IgD-negative memory B cell (primary cell): Measurements from ENCODE around the gene CD247. TPM values are rescaled to one million over a fixed set of nuclear protein-coding genes. Genes with fewer than 3 reads are reported as not detected.

Experiments used
- H3K27ac Mint-ChIP-seq, 3 donors: one replicate each; pipeline ENCODE4 v1.8.0; 2020 to 2022; ENCODE audit warnings: mild to moderate bottlenecking in 3 of 3, mixed read lengths in 3 of 3, moderate library complexity in 1 of 3
- H3K27me3 Mint-ChIP-seq: one replicate; pipeline ENCODE4 v1.8.0; 2021; ENCODE audit warnings: mixed read lengths
- H3K36me3 Mint-ChIP-seq: one replicate; pipeline ENCODE4 v1.8.0; 2020; ENCODE audit warnings: mild to moderate bottlenecking, mixed read lengths
- H3K4me1 Mint-ChIP-seq, 3 donors: one replicate each; pipeline ENCODE4 v1.8.0; 2020 to 2022; ENCODE audit warnings: mixed read lengths in 3 of 3, mild to moderate bottlenecking in 1 of 3
- H3K4me3 Mint-ChIP-seq, 4 donors: one replicate each; pipeline ENCODE4 v1.8.0; 2020 to 2022; ENCODE audit warnings: mild to moderate bottlenecking in 4 of 4, mixed read lengths in 4 of 4, moderate library complexity in 3 of 4
- H3K9me3 Mint-ChIP-seq, 3 donors: one replicate each; pipeline ENCODE4 v1.8.0; 2020 to 2021; ENCODE audit warnings: mixed read lengths in 3 of 3, mild to moderate bottlenecking in 1 of 3
- polyA plus RNA-seq: library from polyadenylated mRNA; unstranded; fragments of 300-500 nt; fragmentation: Illumina TruSeq; gene quantifications from one replicate; pipeline ENCODE4 v1.2.3, GENCODE V29; 2021

The CD247 gene
- polyA plus RNA-seq, 1 donor from 2014 or later: 63.3 TPM

DNA sequence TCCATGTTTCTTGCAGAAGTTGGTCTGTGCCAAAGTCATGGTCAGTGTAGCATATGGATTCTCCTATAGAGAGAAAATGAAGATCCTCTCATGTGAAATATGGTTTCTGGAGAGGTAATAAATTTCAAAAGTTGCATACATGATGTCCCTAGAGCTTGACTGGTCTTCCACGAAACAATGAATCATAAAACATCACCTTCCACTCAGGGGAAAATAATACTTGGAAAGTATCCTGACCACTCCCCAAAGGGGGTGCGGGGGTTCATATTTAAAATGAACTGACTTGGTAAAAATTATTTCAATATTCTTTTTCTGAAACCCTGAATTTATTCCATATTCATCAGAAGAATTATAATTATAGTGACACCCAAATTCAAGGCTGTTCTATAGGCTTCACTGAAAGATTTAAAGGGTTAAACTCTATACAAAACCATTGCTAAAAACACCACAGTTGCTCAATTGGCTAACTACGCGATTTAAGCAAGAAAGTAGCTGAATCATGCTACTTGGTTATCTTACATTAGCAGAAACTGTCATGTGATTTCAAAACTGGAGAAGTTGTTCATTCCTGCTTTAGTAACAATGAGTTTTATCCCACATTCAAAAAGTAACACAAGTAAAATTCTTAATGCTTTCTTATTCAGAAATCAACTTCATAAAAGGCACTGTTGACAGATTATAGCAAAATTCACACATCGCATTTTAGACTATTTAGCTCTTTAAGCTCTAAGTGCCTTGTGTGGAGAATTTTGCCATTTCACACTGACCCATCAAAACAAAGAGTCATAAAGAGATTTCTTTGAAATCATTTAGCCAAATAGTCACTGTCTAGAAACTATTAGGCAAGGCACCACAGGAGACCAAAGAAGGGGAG, 30.0 kb upstream of the CD247 start:
- H3K9me3 Mint-ChIP-seq: no peaks in the 10 kb centered on the region
- H3K4me3 Mint-ChIP-seq: peak overlapping the region in 1 of 4 donors; percentile 11
- no peak overlapping the region for H3K27ac Mint-ChIP-seq
- H3K27me3 Mint-ChIP-seq: no peaks in the 10 kb centered on the region
- H3K4me1 Mint-ChIP-seq: peaks cover 0 to 9% (median 2%) of the 10 kb centered on the region in 3 donors
- peaks cover 5% of the 10 kb centered on the region for H3K36me3 Mint-ChIP-seq

DNA sequence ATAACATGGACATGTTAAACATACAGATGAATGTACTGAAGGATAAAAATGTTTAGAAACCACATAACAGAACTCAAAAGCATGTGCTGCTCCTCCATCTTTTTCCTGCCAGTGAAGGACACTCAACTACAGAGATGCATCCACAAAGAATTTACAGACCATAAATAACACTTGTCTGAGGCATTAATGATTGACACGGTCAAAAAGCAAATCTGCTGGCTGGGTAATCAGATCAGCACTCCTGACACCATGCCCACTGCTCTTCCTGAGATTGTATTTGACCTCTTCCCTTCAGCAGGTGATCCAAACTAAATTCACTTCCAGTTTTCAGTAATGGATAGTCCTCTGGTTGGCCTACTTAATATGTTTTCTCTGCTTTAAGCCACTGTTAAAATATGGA, 28.6 kb upstream of the CD247 start:
- Mint-ChIP-seq H3K27ac (no peak overlapping the region), H3K4me3 (no peak overlapping the region), H3K27me3 (no peaks in the 10 kb centered on the region), H3K4me1 (peaks cover 0 to 5% (median 2%) of the 10 kb centered on the region in 3 donors), H3K36me3 (peaks cover 5% of the 10 kb centered on the region), H3K9me3 (no peaks in the 10 kb centered on the region)

DNA sequence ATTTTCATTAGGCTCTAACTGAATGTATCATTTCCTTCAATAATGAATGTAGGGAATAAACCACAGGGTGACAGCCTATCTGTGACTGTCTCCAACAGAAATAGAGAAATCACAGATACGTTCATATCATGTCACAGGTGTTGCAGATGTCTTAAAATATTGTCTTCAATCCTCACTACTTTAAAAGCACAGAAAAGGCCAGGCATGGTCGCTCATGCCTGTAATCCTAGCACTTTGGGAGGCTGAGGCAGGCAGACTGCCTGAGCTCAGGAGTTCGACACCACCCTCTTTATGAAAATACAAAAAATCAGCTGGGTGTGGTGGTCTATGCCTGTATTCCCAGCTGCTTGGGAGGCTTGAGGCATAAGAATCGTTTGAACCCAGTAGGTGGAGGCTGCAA, 27.0 kb upstream of the CD247 start:
- H3K4me1 Mint-ChIP-seq: peaks cover 4 to 5% (median 4%) of the 10 kb centered on the region in 3 donors
- peak overlapping the region in 1 of 3 donors; percentile 21 for H3K27ac Mint-ChIP-seq
- no peaks in the 10 kb centered on the region for H3K9me3 Mint-ChIP-seq
- no peak overlapping the region for H3K4me3 Mint-ChIP-seq
- H3K36me3 Mint-ChIP-seq: peaks cover 7% of the 10 kb centered on the region
- H3K27me3 Mint-ChIP-seq: no peaks in the 10 kb centered on the region

DNA sequence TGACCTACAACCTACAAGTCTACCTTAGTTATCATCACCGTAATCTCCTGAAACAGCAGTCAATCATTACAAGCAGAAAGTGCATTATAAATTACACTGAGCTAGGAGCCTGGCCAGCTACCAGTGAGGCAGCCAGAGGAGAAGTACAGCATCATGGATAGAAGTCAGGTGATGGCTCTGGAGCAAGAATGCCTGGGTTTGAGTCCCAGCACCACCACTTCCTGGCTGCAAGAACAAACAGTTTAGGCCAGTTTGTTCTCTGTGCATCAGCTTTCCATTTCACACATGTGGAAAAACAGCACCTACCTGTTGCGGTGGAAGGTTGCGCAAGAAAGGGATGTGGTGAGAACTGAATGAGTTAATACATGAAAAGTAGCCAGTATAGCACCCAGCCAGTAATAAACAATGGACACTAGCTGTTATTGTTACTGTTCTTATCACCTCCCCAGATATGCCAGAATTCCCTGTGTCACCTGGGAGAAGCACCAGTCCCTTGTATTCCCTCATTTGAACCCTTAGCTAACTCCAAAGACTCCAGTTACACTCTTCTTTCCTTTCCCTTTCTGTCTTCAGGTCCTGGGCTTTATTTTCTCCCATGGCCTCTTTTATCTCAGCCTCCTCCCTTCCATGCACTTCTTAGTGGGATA, 26.2 kb upstream of the CD247 start:
- H3K36me3 Mint-ChIP-seq: peaks cover 7% of the 10 kb centered on the region

DNA sequence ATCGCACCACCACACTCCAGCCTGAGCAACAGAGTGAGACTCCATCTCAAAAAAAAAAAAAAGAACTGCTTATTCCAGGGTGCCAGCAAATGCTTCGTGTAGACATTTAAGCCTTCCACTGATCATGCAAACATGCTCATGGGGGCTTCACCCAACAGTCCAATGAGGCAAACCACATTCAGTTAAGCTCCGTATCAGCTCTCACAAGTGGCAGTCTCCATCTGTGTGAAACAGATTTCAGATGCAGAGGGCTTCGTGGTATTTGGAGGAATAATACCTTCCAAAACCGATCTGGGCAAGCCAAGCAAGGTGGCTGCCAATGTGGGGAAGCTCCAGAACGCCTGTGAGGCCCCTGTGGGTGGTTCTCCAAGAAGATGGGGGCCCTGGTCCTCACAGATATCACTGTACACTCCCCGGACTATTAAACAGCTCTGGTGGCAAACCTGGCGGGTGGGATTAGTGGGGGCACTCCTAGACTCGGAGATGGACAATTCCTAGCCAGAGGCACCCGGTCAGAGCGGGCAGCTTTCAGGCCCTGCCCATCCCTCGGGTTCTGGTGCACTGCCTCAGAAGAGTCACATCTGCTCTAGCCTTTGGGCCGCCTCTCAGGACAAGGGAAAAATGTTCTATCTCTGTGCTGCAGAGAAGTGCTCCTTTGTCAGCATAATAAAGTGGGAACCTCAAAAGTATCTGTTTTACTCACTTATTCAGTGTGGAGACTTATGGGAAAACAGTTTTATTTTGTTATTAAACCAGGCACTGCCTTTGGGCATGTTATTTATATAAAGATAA, 25.1 kb upstream of the CD247 start:
- Mint-ChIP-seq H3K27me3 (no peaks in the 10 kb centered on the region), H3K4me1 (peaks cover 13 to 18% (median 15%) of the 10 kb centered on the region in 3 donors), H3K4me3 (no peak overlapping the region), H3K9me3 (no peaks in the 10 kb centered on the region), H3K27ac (no peak overlapping the region), H3K36me3 (peaks cover 7% of the 10 kb centered on the region)

More for the DNA sequence above, 26.2 kb upstream of the CD247 start:
- no peaks in the 10 kb centered on the region for H3K9me3 Mint-ChIP-seq
- no peak overlapping the region for H3K27ac Mint-ChIP-seq
- H3K4me3 Mint-ChIP-seq: no peak overlapping the region
- H3K4me1 Mint-ChIP-seq: peaks cover 6 to 8% (median 8%) of the 10 kb centered on the region in 3 donors
- H3K27me3 Mint-ChIP-seq: no peaks in the 10 kb centered on the region

DNA sequence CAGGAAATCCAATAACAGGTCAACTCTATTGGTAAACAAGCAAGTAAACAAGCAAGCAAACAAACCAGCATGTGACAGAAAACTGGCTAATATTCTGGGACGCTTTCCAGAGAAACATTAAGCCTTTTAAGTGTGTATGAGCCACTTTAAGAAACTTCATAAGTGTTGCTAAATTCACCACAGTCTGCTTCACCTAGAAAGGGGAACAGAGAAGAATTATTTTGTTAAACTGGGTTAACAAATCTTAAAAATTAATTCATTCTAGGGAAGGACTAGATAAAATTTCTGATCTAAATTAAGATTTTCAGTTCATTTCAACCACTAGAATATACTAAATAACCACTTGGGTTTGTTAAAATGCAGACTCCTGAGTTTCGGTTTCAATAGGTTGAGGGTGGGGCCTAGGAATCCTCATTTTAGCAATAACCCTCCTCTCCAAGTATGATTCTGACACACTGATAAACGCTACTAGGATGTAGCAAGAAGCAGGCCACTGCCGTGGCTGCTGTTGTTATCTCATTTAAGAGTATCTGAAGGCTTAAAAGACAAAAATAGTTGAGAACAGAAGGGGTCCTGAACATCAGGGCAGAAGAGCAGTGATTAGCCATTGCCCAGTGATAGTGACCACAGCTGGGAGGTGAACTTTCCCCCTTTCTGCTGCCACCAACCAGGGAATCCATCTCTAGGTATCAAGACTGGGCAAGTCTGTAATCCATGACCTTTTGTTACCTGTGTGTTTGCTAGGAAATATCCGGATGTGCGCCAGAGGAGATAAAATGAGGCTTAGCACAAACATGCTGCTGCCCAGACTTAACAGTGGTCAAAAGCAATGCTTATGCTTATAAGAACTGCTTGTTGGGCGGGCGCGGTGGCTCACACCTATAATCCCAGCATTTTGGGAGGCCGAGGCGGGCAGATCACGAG, 24.0 kb upstream of the CD247 start:
- H3K9me3 Mint-ChIP-seq: no peaks in the 10 kb centered on the region
- H3K27me3 Mint-ChIP-seq: no peaks in the 10 kb centered on the region
- peaks cover 13 to 18% (median 15%) of the 10 kb centered on the region in 3 donors for H3K4me1 Mint-ChIP-seq
- H3K36me3 Mint-ChIP-seq: peaks cover 7% of the 10 kb centered on the region
- H3K27ac Mint-ChIP-seq: no peak overlapping the region
- no peak overlapping the region for H3K4me3 Mint-ChIP-seq

DNA sequence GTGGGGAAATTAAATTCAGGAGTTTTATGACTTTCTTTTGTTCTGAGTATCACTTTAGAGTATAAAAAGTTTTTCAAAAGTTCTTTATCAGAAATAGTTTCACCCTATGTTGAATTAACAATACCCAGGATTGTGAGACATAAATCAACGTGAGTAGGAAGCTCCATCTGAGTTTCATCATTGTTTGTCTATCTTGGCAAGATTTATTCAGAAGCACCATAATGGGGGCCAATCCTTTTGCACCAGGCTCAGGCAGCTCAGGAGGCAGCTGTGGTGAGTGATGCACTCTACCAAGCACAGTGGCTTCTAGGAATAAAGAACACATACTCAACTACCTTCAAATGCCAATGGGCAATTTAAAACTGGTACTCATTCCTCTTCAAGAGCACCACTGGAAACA, 23.3 kb upstream of the CD247 start:
- Mint-ChIP-seq H3K4me3 (no peak overlapping the region), H3K27ac (no peak overlapping the region), H3K36me3 (peaks cover 7% of the 10 kb centered on the region), H3K4me1 (peaks cover 13 to 18% (median 13%) of the 10 kb centered on the region in 3 donors), H3K9me3 (no peaks in the 10 kb centered on the region), H3K27me3 (no peaks in the 10 kb centered on the region)

DNA sequence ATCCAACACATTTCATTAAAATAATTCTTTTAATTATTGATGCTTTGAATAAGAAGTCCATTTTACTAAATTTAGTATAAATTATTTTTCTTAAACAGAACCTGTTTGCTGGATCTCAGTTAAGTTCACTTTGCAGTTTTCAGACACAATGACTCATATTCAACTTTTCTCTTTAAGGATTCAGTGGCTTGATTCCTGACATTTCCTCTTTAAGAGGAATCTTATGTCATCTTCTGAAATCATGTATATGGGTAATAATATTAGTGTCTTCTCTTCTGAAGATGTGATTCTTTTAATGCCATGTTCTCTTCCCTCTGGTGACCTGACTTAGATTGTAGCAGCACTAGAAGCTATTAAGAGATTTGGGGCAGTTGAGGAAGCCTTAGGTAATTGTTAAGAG, 22.7 kb upstream of the CD247 start:
- peaks cover 7% of the 10 kb centered on the region for H3K36me3 Mint-ChIP-seq
- no peak overlapping the region for H3K27ac Mint-ChIP-seq
- H3K4me3 Mint-ChIP-seq: no peak overlapping the region
- H3K9me3 Mint-ChIP-seq: no peaks in the 10 kb centered on the region
- H3K4me1 Mint-ChIP-seq: peaks cover 13 to 18% (median 13%) of the 10 kb centered on the region in 3 donors
- H3K27me3 Mint-ChIP-seq: no peaks in the 10 kb centered on the region

DNA sequence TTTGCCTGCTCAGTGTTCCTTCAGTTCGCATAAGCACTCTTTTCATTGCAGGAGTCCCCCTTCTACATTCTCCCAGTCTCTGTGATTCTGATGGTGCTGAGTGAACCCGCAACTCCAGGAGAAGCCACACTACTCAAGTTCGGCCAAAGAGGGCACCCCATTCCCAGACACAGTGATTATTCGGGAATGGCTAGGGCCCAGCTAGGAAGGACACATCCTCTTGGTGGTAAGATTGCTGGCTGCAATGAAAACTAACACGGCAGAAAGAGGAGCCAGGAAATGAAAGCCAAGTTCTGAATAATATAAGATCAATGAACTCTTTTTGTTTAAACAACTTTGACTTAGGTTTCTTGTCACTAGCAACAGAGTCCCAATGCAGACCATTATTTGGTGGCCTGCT, 20.3 kb upstream of the CD247 start:
- Mint-ChIP-seq H3K9me3 (no peaks in the 10 kb centered on the region), H3K27me3 (no peaks in the 10 kb centered on the region), H3K27ac (no peak overlapping the region), H3K4me1 (peaks cover 13 to 18% (median 15%) of the 10 kb centered on the region in 3 donors), H3K4me3 (peak overlapping the region in 1 of 4 donors; percentile 30), H3K36me3 (peaks cover 2% of the 10 kb centered on the region)

DNA sequence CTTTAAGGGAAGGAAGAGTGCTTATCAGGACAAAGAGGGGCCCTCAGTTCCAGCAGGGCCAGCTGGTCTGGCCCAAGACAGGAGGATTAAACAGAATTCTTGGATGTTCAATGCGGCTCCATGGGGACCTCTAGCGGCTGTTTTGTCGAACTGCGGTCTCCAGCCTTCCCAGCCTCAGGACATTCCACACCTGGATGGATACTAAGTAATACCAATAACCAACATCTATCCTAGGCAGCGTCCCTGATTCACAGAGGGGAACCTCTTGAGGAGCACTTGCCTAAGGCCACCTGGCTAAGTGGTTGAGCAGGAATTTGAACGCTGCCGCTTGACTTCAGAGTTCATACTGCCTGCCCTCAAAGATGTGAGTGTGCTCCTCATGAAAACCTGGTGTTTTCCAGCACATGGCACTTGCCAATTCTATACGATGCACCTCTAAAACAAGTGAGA, 15.5 kb upstream of the CD247 start:
- peaks cover 3 to 4% (median 4%) of the 10 kb centered on the region in 3 donors for H3K4me1 Mint-ChIP-seq
- no peak overlapping the region for H3K4me3 Mint-ChIP-seq
- no peaks in the 10 kb centered on the region for H3K9me3 Mint-ChIP-seq
- no peaks in the 10 kb centered on the region for H3K27me3 Mint-ChIP-seq
- no peak overlapping the region for H3K27ac Mint-ChIP-seq
- no peaks in the 10 kb centered on the region for H3K36me3 Mint-ChIP-seq

DNA sequence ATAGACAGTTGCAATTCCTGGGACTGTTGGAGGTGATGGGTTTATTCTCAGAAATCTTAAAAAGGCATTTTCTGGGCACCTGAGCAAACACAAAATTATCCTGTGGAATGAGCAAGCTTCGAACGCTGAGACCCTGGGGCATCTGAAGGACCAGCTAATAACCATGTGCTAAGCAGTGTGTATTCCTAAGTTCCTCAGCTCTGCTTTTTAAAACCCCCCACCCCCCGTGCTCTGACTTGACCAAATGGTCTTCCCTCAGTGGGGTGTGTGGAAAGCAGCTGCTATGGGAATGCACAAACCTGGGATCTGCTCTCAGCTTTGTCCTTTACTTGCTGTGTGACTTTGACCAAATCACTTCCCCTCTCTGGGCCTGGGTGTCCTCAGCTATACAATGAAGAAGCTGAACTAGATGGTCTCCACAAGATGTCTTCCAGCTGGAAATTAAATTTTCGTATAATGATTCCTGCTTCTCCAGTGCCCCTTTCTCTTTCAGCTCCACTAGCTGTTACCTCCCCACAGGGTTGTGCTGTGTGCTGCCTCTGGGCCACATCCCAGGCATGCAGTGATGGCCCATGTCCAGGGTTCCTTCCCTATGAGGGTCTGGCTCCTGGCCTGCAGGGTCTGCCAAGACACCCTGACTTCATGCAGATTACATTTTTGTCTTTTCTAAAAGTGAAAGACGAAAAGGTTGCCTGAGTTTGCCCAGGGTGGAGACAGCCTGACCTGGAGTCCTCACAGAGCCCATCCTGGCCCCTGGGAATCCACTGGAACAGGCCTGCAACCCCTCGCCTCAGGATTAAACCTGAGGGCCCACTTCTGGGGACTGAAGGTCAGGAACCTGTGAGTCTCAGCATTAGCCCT, 14.9 kb upstream of the CD247 start:
- H3K4me3 Mint-ChIP-seq: no peak overlapping the region
- H3K27me3 Mint-ChIP-seq: no peaks in the 10 kb centered on the region
- no peaks in the 10 kb centered on the region for H3K9me3 Mint-ChIP-seq
- peaks cover 0 to 2% (median 0%) of the 10 kb centered on the region in 3 donors for H3K4me1 Mint-ChIP-seq
- H3K36me3 Mint-ChIP-seq: no peaks in the 10 kb centered on the region
- H3K27ac Mint-ChIP-seq: no peak overlapping the region

DNA sequence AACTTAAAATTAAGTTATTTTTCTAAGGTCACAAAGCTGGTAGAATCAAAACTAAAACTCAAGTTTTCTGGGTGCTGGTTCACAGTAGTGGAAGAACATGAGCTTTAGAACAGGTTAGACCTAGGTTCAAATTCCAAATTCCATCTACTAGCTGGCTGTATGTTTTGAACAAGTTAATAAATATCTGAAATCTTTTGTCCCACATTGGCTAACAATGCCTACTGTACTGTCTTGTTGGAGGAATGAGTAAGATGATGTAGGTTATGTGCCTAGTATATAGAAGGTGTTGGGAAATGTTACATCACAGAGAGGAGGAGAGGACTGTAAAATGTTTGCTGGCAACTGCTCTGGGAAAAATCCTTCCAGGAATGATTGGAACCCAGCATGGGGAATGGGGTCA, 14.0 kb upstream of the CD247 start:
- no peak overlapping the region for H3K27ac Mint-ChIP-seq
- no peaks in the 10 kb centered on the region for H3K36me3 Mint-ChIP-seq
- H3K9me3 Mint-ChIP-seq: no peaks in the 10 kb centered on the region
- no peak overlapping the region for H3K4me3 Mint-ChIP-seq
- peaks cover 0 to 2% (median 0%) of the 10 kb centered on the region in 3 donors for H3K4me1 Mint-ChIP-seq
- no peaks in the 10 kb centered on the region for H3K27me3 Mint-ChIP-seq

DNA sequence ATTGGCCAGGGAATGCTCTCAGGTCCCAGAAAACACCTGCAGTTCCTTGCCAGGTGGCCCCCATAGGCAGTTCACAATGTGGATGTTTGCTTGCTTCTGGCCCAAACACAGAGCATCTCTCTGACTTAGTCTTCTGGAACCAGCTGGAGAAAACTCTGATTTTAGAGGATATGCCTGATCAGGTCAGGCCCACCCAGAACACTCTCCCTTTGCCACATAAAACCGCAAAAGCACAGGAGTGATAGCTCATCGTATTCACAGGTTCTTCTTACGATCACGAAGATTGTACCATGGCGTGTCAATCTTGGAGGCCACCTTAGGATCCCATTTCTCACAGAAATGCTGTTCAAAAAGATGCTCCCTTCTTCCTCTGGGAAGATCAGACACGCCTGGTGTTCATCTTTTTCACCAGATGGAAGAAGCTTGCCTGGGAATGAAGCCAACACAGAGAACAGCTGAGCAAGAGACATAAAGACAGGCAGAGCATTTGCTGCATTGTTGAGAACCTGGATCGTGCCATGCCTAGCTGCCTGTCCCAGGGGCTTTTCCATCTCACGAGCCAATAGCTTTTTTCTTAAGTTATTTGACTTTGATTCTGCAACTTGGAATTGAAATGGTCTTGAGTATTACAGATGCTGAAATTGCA, 11.6 kb upstream of the CD247 start:
- no peaks in the 10 kb centered on the region for H3K9me3 Mint-ChIP-seq
- peak overlapping the region in 2 of 3 donors; percentile 11 to 26 for H3K27ac Mint-ChIP-seq
- H3K36me3 Mint-ChIP-seq: no peaks in the 10 kb centered on the region
- H3K4me3 Mint-ChIP-seq: no peak overlapping the region
- H3K27me3 Mint-ChIP-seq: peaks cover 3% of the 10 kb centered on the region
- H3K4me1 Mint-ChIP-seq: peaks cover 0 to 2% (median 0%) of the 10 kb centered on the region in 3 donors
